Activated naive CD8-positive, alpha-beta T cell (primary cell): ENCODE measurements around the gene TIMM22.
"Not testable (repeated sequence)": the region's sequence is repeated elsewhere in the genome, so short reads cannot be mapped to it uniquely, and the experiment has no call there.

Experiments used
- H3K27ac Mint-ChIP-seq: one replicate; pipeline ENCODE4 v1.8.0; 2021; ENCODE audit warnings: mixed read lengths
- H3K27me3 Mint-ChIP-seq: one replicate; pipeline ENCODE4 v1.8.0; 2021; ENCODE audit warnings: mixed read lengths
- H3K36me3 Mint-ChIP-seq: one replicate; pipeline ENCODE4 v1.8.0; 2021; ENCODE audit warnings: mixed read lengths
- H3K4me1 Mint-ChIP-seq: one replicate; pipeline ENCODE4 v1.8.0; 2021; ENCODE audit warnings: low read depth, mixed read lengths
- H3K4me3 Mint-ChIP-seq: one replicate; pipeline ENCODE4 v1.8.0; 2021; ENCODE audit warnings: mild to moderate bottlenecking, mixed read lengths
- H3K9me3 Mint-ChIP-seq: one replicate; pipeline ENCODE4 v1.8.0; 2021; ENCODE audit warnings: low read depth, mixed read lengths

TIMM22 gene

GRCh38 chr17:1033503-1033902 is 36.6 kb downstream of the TIMM22 start:
- Mint-ChIP-seq H3K4me3 (no peak overlapping the region), H3K36me3 (no peaks in the 10 kb centered on the region), H3K27me3 (no peaks in the 10 kb centered on the region), H3K9me3 (no peaks in the 10 kb centered on the region), H3K4me1 (no peaks in the 10 kb centered on the region), H3K27ac (no peak overlapping the region)

GRCh38 chr17:1034652-1035210 is 37.8 kb downstream of the TIMM22 start:
- Mint-ChIP-seq H3K9me3 (no peaks in the 10 kb centered on the region), H3K27ac (no peak overlapping the region), H3K36me3 (no peaks in the 10 kb centered on the region), H3K4me1 (no peaks in the 10 kb centered on the region), H3K4me3 (no peak overlapping the region), H3K27me3 (no peaks in the 10 kb centered on the region)

- Mint-ChIP-seq H3K4me1 (no peaks in the 10 kb centered on the region), H3K9me3 (no peaks in the 10 kb centered on the region), H3K4me3 (no peak overlapping the region), H3K36me3 (no peaks in the 10 kb centered on the region), H3K27ac (no peak overlapping the region), H3K27me3 (no peaks in the 10 kb centered on the region)
Observed at GRCh38 chr17:1035546-1036170, 38.7 kb downstream of the TIMM22 start.

- Mint-ChIP-seq H3K36me3 (no peaks in the 10 kb centered on the region), H3K27me3 (no peaks in the 10 kb centered on the region), H3K4me3 (no peak overlapping the region), H3K9me3 (no peaks in the 10 kb centered on the region), H3K4me1 (no peaks in the 10 kb centered on the region), H3K27ac (no peak overlapping the region)
Observed at GRCh38 chr17:1036171-1036844, 39.4 kb downstream of the TIMM22 start.

- Mint-ChIP-seq H3K9me3 (no peaks in the 10 kb centered on the region), H3K27me3 (no peaks in the 10 kb centered on the region), H3K27ac (no peak overlapping the region), H3K4me3 (no peak overlapping the region), H3K4me1 (no peaks in the 10 kb centered on the region), H3K36me3 (no peaks in the 10 kb centered on the region)
Observed at GRCh38 chr17:1036845-1037237, 39.9 kb downstream of the TIMM22 start.

GRCh38 chr17:1037238-1037879 is 40.4 kb downstream of the TIMM22 start:
- no peaks in the 10 kb centered on the region for H3K36me3 Mint-ChIP-seq
- no peaks in the 10 kb centered on the region for H3K4me1 Mint-ChIP-seq
- no peak overlapping the region for H3K27ac Mint-ChIP-seq
- no peak overlapping the region for H3K4me3 Mint-ChIP-seq
- H3K27me3 Mint-ChIP-seq: no peaks in the 10 kb centered on the region
- H3K9me3 Mint-ChIP-seq: no peaks in the 10 kb centered on the region

- Mint-ChIP-seq H3K36me3 (peaks cover 4% of the 10 kb centered on the region), H3K4me3 (no peak overlapping the region), H3K9me3 (no peaks in the 10 kb centered on the region), H3K27ac (no peak overlapping the region), H3K27me3 (no peaks in the 10 kb centered on the region), H3K4me1 (no peaks in the 10 kb centered on the region)
Observed at GRCh38 chr17:1038459-1039122, 41.7 kb downstream of the TIMM22 start.

GRCh38 chr17:1039123-1039507 is 42.2 kb downstream of the TIMM22 start:
- Mint-ChIP-seq H3K27me3 (no peaks in the 10 kb centered on the region), H3K27ac (no peak overlapping the region), H3K4me3 (no peak overlapping the region), H3K9me3 (no peaks in the 10 kb centered on the region), H3K4me1 (no peaks in the 10 kb centered on the region), H3K36me3 (peaks cover 4% of the 10 kb centered on the region)

GRCh38 chr17:1039511-1040215 is 42.7 kb downstream of the TIMM22 start:
- Mint-ChIP-seq H3K27me3 (no peaks in the 10 kb centered on the region), H3K4me3 (no peak overlapping the region), H3K27ac (no peak overlapping the region), H3K4me1 (no peaks in the 10 kb centered on the region), H3K36me3 (peaks cover 4% of the 10 kb centered on the region), H3K9me3 (no peaks in the 10 kb centered on the region)

- Mint-ChIP-seq H3K4me3 (no peak overlapping the region), H3K9me3 (no peaks in the 10 kb centered on the region), H3K36me3 (peaks cover 4% of the 10 kb centered on the region), H3K27me3 (no peaks in the 10 kb centered on the region), H3K27ac (no peak overlapping the region), H3K4me1 (no peaks in the 10 kb centered on the region)
Observed at GRCh38 chr17:1040216-1040600, 43.3 kb downstream of the TIMM22 start.

GRCh38 chr17:1041746-1042145 is 44.8 kb downstream of the TIMM22 start:
- H3K27me3 Mint-ChIP-seq: no peaks in the 10 kb centered on the region
- H3K27ac Mint-ChIP-seq: no peak overlapping the region
- no peaks in the 10 kb centered on the region for H3K9me3 Mint-ChIP-seq
- no peaks in the 10 kb centered on the region for H3K4me1 Mint-ChIP-seq
- H3K4me3 Mint-ChIP-seq: no peak overlapping the region
- H3K36me3 Mint-ChIP-seq: peaks cover 4% of the 10 kb centered on the region

- Mint-ChIP-seq H3K9me3 (no peaks in the 10 kb centered on the region), H3K27me3 (no peaks in the 10 kb centered on the region), H3K27ac (no peak overlapping the region), H3K4me1 (no peaks in the 10 kb centered on the region), H3K4me3 (no peak overlapping the region), H3K36me3 (peaks cover 4% of the 10 kb centered on the region)
Observed at GRCh38 chr17:1042486-1042885, 45.6 kb downstream of the TIMM22 start.

- H3K27me3 Mint-ChIP-seq: no peaks in the 10 kb centered on the region
- H3K4me3 Mint-ChIP-seq: no peak overlapping the region
- H3K27ac Mint-ChIP-seq: no peak overlapping the region
- peaks cover 4% of the 10 kb centered on the region for H3K36me3 Mint-ChIP-seq
- no peaks in the 10 kb centered on the region for H3K9me3 Mint-ChIP-seq
- H3K4me1 Mint-ChIP-seq: no peaks in the 10 kb centered on the region
Observed at GRCh38 chr17:1043601-1044251, 46.8 kb downstream of the TIMM22 start.

GRCh38 chr17:1044387-1045009 is 47.6 kb downstream of the TIMM22 start:
- H3K27me3 Mint-ChIP-seq, H3K4me3 Mint-ChIP-seq, H3K4me1 Mint-ChIP-seq, H3K27ac Mint-ChIP-seq, H3K36me3 Mint-ChIP-seq, H3K9me3 Mint-ChIP-seq: not testable (repeated sequence)
